Keratinocyte (primary cell): ENCODE measurements around the gene SLC23A1. TPM values are rescaled to one million over a fixed set of nuclear protein-coding genes. Genes with fewer than 3 reads are reported as not detected.

ENCODE experiments used
- DNase-seq: peaks from one replicate; pipeline ENCODE4 v3.0.0-alpha.2; 2011; ENCODE audit warnings: low read depth, missing footprints, low spot score
- FAIRE-seq: peaks from 2 replicates; lab custom pipeline; 2011; peaks lifted over from hg19 to GRCh38; lab: Jason Lieb, UNC
- H2AFZ ChIP-seq: 2 replicates; pipeline ENCODE4 v1.6.0; 2012; ENCODE audit warnings: low read length, control low read depth, inconsistent platforms; ENCODE audit not compliant: control insufficient read depth
- H3K27ac ChIP-seq: 2 replicates; pipeline ENCODE4 v1.5.1; 2011; ENCODE audit warnings: low read length; ENCODE audit not compliant: control insufficient read depth, insufficient read depth
- H3K27me3 ChIP-seq: 3 replicates; pipeline ENCODE4 v1.6.0; 2011; ENCODE audit warnings: low read length; ENCODE audit not compliant: control insufficient read depth, insufficient read depth; ENCODE audit errors: extremely low read depth
- H3K36me3 ChIP-seq, 2 experiments: 2 replicates in 1 of 2; 3 replicates in 1 of 2; pipeline ENCODE4 v1.5.1; 2011; ENCODE audit warnings: low read length in 2 of 2, mild to moderate bottlenecking in 1 of 2; ENCODE audit not compliant: control insufficient read depth in 2 of 2, insufficient read depth in 2 of 2; ENCODE audit errors: extremely low read depth in 1 of 2
- H3K4me1 ChIP-seq: 3 replicates; pipeline ENCODE4 v1.5.1; 2011; ENCODE audit warnings: low read length; ENCODE audit not compliant: control insufficient read depth, insufficient read depth; ENCODE audit errors: extremely low read depth
- H3K4me2 ChIP-seq: 3 replicates; pipeline ENCODE4 v1.6.0; 2011; ENCODE audit warnings: low read depth, low read length; ENCODE audit not compliant: control insufficient read depth, insufficient read depth; ENCODE audit errors: extremely low read depth
- H3K4me3 ChIP-seq, 3 experiments: fragments of 200-600 bp in 1 of 3; sonication (generic) in 1 of 3; 2 replicates in 2 of 3; 3 replicates in 1 of 3; pipeline ENCODE4 v1.5.1; 2011 to 2016; ENCODE audit warnings: low read length in 3 of 3, mild to moderate bottlenecking in 3 of 3, control low read depth in 2 of 3, inconsistent platforms in 1 of 3, low read depth in 1 of 3, mixed read lengths in 1 of 3, mixed run types in 1 of 3, moderate library complexity in 1 of 3; ENCODE audit not compliant: control insufficient read depth in 2 of 3, insufficient read depth in 2 of 3; ENCODE audit errors: extremely low read depth in 1 of 3
- H3K79me2 ChIP-seq: 2 replicates; pipeline ENCODE4 v1.6.0; 2012; ENCODE audit warnings: low read length; ENCODE audit not compliant: control insufficient read depth, insufficient read depth
- H3K9ac ChIP-seq: 3 replicates; pipeline ENCODE4 v1.6.0; 2011; ENCODE audit warnings: low read length; ENCODE audit not compliant: control insufficient read depth, insufficient read depth; ENCODE audit errors: extremely low read depth
- H3K9me1 ChIP-seq: 3 replicates; pipeline ENCODE4 v1.6.0; 2011; ENCODE audit warnings: low read length; ENCODE audit not compliant: control insufficient read depth, insufficient read depth; ENCODE audit errors: extremely low read depth
- H3K9me3 ChIP-seq: 2 replicates; pipeline ENCODE4 v1.5.1; 2012; ENCODE audit warnings: low read depth, low read length; ENCODE audit not compliant: control insufficient read depth
- H4K20me1 ChIP-seq: 3 replicates; pipeline ENCODE4 v1.6.0; 2011; ENCODE audit warnings: low read length; ENCODE audit not compliant: control insufficient read depth, insufficient read depth; ENCODE audit errors: extremely low read depth
- EZH2 ChIP-seq: IDR thresholded peaks from one replicate; pipeline ENCODE4 v1.6.1; 2012; ENCODE audit warnings: inconsistent platforms, mild to moderate bottlenecking, low read length, moderate library complexity
- dilution Hi-C: fragments of 300-500 bp; cut with MboI; formaldehyde crosslinking; loops from one replicate; pipeline ENCODE4 v1.7.0; 2020; ENCODE audit warnings: low sequenced_read_pairs; ENCODE audit not compliant: extremely low pct_ligation_motif_present
- polyA plus RNA-seq, 5 experiments: library from polyadenylated mRNA; depleted of rRNA in 3 of 5; stranded (reverse) in 3 of 5; stranded (forward) in 1 of 5; unstranded in 1 of 5; fragments of >200 nt; gene quantifications; 1 replicate in 1 of 5; 2 replicates in 3 of 5; 3 replicates in 1 of 5; pipeline versions ENCODE4 v1.2.1 to v1.2.3, GENCODE V29; 2011 to 2012; ENCODE audit warnings: missing spikeins in 2 of 5, low read depth in 1 of 5, low replicate concordance in 1 of 5
- TF ChIP-seq, protein P1 (sequence below), 3 experiments: IDR thresholded peaks in 1 of 3; conservative IDR thresholded peaks in 1 of 3; optimal IDR thresholded peaks in 1 of 3; 2 replicates in 2 of 3; 3 replicates in 1 of 3; pipeline versions ENCODE3 to v1.5.1; 2011; ENCODE audit warnings: low read length in 3 of 3, mild to moderate bottlenecking in 3 of 3, moderate library complexity in 2 of 3, control low read depth in 1 of 3, inconsistent platforms in 1 of 3; ENCODE audit not compliant: insufficient read depth in 2 of 3; ENCODE audit errors: extremely low read depth in 1 of 3

Gene SLC23A1
- polyA plus RNA-seq, 1 donor (not counting 4 experiments of a cell fraction or from before 2014, with no cell fraction given) = not detected

- Histone ChIP-seq H2AFZ (no peak overlapping the region), H3K9me1 (no peaks in the 10 kb centered on the region), H3K79me2 (no peaks in the 10 kb centered on the region), H3K27ac (no peak overlapping the region), H3K9ac (no peak overlapping the region), H3K9me3 (no peaks in the 10 kb centered on the region), H3K4me3 (no peak overlapping the region), H3K4me2 (no peak overlapping the region), H3K4me1 (peaks cover 14% of the 10 kb centered on the region), H3K27me3 (no peaks in the 10 kb centered on the region), H4K20me1 (no peaks in the 10 kb centered on the region), H3K36me3 (no peaks in the 10 kb centered on the region)
- DNase-seq (no peak), FAIRE-seq (no peak)
- dilution Hi-C loops = no loop called here
- TF ChIP-seq, protein P1, sequence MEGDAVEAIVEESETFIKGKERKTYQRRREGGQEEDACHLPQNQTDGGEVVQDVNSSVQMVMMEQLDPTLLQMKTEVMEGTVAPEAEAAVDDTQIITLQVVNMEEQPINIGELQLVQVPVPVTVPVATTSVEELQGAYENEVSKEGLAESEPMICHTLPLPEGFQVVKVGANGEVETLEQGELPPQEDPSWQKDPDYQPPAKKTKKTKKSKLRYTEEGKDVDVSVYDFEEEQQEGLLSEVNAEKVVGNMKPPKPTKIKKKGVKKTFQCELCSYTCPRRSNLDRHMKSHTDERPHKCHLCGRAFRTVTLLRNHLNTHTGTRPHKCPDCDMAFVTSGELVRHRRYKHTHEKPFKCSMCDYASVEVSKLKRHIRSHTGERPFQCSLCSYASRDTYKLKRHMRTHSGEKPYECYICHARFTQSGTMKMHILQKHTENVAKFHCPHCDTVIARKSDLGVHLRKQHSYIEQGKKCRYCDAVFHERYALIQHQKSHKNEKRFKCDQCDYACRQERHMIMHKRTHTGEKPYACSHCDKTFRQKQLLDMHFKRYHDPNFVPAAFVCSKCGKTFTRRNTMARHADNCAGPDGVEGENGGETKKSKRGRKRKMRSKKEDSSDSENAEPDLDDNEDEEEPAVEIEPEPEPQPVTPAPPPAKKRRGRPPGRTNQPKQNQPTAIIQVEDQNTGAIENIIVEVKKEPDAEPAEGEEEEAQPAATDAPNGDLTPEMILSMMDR (optimal IDR thresholded peaks at IDR 0.05 in 1 of 3, IDR thresholded peaks at IDR 0.05 in 1 of 3, conservative IDR thresholded peaks at IDR 0.05 in 1 of 3; ENCODE audit: extremely low read depth in 1 of 3, insufficient read depth in 2 of 3, low read length in 3 of 3) = no peak
- TF ChIP-seq EZH2 = no peak
Observed at GRCh38 chr5:139406963-139407362, 23.9 kb upstream of the SLC23A1 start.

DNA sequence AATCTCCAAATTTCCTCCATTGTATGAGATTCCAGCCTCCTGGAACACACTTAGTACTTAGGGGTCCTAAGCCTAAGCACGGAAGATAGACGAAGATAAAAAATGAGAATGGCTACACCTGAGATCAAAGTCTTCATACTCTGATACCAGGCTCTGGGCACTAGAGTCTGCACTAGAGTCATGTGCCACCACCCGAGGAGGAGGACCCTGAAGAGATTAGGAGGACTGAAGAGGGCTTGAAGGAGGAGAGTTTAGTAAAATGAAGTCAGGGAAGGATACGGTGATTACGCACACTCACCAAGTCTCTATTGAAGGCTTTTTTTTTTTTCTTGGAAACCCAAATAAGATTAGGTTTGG is 21.4 kb upstream of the SLC23A1 start:
- H3K27me3 ChIP-seq = no peaks in the 10 kb centered on the region
- peak overlapping the region; percentile 76 for H2AFZ ChIP-seq
- DNase-seq = no peak
- peak overlapping the region; percentile 98 for H3K4me2 ChIP-seq
- H3K9me1 ChIP-seq = no peaks in the 10 kb centered on the region
- no peak for FAIRE-seq
- H3K79me2 ChIP-seq = no peaks in the 10 kb centered on the region
- dilution Hi-C loops = no loop called here
- H4K20me1 ChIP-seq = no peaks in the 10 kb centered on the region
- no peak for TF ChIP-seq EZH2
- TF ChIP-seq, protein P1 (optimal IDR thresholded peaks at IDR 0.05 in 1 of 3, IDR thresholded peaks at IDR 0.05 in 1 of 3, conservative IDR thresholded peaks at IDR 0.05 in 1 of 3; ENCODE audit: extremely low read depth in 1 of 3, insufficient read depth in 2 of 3, low read length in 3 of 3) = no peak
- H3K4me3 ChIP-seq = peak overlapping the region in 2 of 3 experiments; percentile 81 to 86
- peaks cover 0 to 1% of the 10 kb centered on the region in 2 experiments for H3K36me3 ChIP-seq
- H3K9ac ChIP-seq = peak overlapping the region; percentile 91
- no peaks in the 10 kb centered on the region for H3K9me3 ChIP-seq
- peak overlapping the region; percentile 92 for H3K27ac ChIP-seq
- H3K4me1 ChIP-seq = peaks cover 14% of the 10 kb centered on the region
